PFSK-1 (cell line): ENCODE data around the gene SLC25A6.

Experiments
- FOXP2 ChIP-seq: optimal IDR thresholded peaks from 2 replicates; pipeline ENCODE3; 2011; ENCODE audit warnings: borderline replicate concordance, control low read depth, inconsistent platforms; ENCODE audit not compliant: insufficient read depth; ENCODE audit errors: extremely low read length, extremely low read depth
- POLR2AphosphoS5 ChIP-seq: IDR thresholded peaks from 2 replicates; pipeline ENCODE4 v1.6.1; 2012; ENCODE audit warnings: low read depth, mild to moderate bottlenecking, control low read depth, low read length, moderate library complexity
- SIN3A ChIP-seq: IDR thresholded peaks from 2 replicates; pipeline ENCODE4 v1.6.1; 2012; ENCODE audit warnings: mild to moderate bottlenecking, low read length, moderate library complexity, borderline replicate concordance; ENCODE audit not compliant: insufficient read depth
- TAF1 ChIP-seq: IDR thresholded peaks from 2 replicates; pipeline ENCODE4 v1.6.1; 2012; ENCODE audit warnings: low read length, control low read depth, borderline replicate concordance; ENCODE audit not compliant: insufficient read depth
- TF ChIP-seq, protein P1 (sequence below), 2 experiments: IDR thresholded peaks; 2 replicates each; pipeline versions ENCODE4 v1.6.1 to v1.8.0; 2011 to 2012; ENCODE audit warnings: low read depth in 2 of 2, low read length in 2 of 2, control low read depth in 1 of 2, inconsistent platforms in 1 of 2, mild to moderate bottlenecking in 1 of 2, moderate library complexity in 1 of 2; ENCODE audit not compliant: insufficient read depth in 1 of 2

Gene SLC25A6

DNA sequence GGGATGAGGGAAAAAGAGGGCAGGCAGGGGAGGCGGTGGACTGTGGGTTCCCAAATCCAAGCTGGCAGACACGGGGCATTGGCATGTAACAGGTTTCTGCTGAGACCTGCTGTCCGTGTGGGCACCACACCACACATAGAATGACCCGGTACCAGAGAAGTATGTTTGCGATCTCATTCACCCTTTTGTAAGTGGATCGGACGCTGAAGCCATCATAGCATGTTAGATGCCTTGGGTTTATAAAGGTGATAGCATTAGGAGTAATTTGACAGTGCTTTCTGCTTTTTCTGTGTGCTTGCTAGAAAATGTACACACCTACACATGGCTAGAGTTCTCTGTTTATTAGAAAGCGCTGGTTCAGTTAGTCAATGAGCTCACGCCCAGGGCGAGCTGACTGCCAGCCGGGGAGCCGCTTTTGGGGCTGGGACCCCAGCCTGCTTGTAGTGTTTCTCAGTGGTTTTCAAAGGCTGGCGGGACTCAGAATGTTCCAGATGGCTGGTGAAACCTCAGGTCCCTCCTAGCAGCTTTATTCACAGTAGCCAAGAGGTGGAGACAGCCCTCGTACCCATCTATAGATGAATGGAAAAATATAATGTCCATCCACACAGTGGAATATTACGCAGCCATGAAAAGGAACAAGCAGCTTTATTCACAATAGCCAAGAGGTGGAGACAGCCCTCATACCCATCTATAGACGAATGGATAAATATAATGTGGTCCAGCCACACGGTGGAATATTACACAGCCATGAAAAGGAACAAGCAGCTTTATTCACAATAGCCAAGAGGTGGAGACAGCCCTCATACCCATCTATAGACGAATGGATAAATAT is 54.7 kb downstream of the SLC25A6 start:
- TF ChIP-seq TAF1 (no peak), SIN3A (no peak), POLR2AphosphoS5 (no peak), FOXP2 (no peak)
- TF ChIP-seq, protein P1, sequence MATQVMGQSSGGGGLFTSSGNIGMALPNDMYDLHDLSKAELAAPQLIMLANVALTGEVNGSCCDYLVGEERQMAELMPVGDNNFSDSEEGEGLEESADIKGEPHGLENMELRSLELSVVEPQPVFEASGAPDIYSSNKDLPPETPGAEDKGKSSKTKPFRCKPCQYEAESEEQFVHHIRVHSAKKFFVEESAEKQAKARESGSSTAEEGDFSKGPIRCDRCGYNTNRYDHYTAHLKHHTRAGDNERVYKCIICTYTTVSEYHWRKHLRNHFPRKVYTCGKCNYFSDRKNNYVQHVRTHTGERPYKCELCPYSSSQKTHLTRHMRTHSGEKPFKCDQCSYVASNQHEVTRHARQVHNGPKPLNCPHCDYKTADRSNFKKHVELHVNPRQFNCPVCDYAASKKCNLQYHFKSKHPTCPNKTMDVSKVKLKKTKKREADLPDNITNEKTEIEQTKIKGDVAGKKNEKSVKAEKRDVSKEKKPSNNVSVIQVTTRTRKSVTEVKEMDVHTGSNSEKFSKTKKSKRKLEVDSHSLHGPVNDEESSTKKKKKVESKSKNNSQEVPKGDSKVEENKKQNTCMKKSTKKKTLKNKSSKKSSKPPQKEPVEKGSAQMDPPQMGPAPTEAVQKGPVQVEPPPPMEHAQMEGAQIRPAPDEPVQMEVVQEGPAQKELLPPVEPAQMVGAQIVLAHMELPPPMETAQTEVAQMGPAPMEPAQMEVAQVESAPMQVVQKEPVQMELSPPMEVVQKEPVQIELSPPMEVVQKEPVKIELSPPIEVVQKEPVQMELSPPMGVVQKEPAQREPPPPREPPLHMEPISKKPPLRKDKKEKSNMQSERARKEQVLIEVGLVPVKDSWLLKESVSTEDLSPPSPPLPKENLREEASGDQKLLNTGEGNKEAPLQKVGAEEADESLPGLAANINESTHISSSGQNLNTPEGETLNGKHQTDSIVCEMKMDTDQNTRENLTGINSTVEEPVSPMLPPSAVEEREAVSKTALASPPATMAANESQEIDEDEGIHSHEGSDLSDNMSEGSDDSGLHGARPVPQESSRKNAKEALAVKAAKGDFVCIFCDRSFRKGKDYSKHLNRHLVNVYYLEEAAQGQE (IDR thresholded peaks at IDR 0.05; ENCODE audit: insufficient read depth in 1 of 2, low read depth in 2 of 2, low read length in 2 of 2), result no peak

GRCh38 chrX:1336331-1336943 is 55.5 kb downstream of the SLC25A6 start, which contains the start of gene IL3RA:
TSS of gene IL3RA (plus strand) at chrX:1336785. CDS start at chrX:1341766, 4,981 bp downstream.
- TF ChIP-seq, protein P1 (IDR thresholded peaks at IDR 0.05; ENCODE audit: insufficient read depth in 1 of 2, low read depth in 2 of 2, low read length in 2 of 2), result no peak
- no peak for TF ChIP-seq SIN3A
- TF ChIP-seq POLR2AphosphoS5, result no peak
- no peak for TF ChIP-seq FOXP2
- no peak for TF ChIP-seq TAF1
